Stimulated activated naive CD4-positive, alpha-beta T cell treated with Interleukin-2 at 50 U/mL for 16 hours (primary cell): ENCODE results near the gene BRINP1.

Experiments used
- DNase-seq: peaks from one replicate; lab custom pipeline; 2025; lab: John Stamatoyannopoulos, UW

Gene BRINP1

DNA sequence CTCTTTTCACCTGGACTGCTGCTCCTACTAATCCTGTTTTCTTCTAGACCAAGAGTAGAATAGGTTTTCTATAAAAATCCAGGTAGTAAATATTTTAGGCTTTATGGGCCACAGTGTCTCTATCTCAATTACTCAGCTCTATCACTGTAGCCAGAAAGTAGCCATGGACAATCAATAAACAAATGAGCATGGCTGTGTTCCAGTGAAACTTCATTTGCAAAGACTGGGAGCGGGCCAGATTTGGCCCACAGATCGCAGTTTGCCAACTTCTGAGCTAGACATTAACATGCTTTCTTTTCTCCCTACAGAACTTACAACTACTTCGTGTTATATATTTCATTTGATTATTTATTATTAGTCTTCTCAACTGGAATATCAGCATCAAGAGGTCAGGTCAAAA, 30.2 kb downstream of the BRINP1 start:
- no peak for DNase-seq

DNA sequence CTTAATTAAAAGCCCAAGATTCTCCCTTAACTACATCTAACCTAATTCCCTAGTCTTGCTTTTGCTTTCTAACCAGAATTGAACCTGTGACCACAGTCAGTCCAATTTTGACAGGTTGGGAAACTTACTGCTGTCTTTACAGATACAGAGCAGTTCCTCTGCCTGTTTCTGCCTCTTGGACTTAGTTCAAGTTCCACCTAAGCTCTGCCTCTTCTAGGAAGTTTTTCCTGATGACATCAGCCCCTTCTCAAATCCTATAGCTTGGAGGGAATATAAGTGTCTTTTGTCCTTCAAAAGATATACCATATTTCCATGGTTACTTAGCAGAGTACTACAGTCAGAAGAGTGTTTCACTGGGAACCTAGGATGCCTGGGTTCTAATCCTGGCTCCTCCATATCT, 31.7 kb downstream of the BRINP1 start:
- no peak for DNase-seq

DNA sequence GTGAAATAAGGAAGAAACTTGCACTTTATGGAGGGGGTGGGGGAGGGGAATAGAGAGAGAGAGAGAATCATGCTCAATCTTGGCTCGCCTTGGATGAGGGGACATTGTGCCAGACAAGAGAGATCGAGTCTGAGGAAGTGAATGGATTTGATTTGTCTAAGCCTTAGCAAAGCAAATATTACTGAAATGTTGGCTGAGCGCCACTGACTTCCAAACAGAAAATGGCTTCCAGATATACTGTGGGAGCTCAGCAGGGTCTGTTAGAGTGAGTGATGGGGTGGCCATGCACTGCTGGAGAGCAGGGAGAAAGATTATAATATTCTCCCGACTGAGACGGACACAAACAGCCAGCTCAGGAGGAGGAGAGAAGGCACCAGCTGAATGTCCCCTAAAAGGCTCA, 34.5 kb downstream of the BRINP1 start:
- no peak for DNase-seq

DNA sequence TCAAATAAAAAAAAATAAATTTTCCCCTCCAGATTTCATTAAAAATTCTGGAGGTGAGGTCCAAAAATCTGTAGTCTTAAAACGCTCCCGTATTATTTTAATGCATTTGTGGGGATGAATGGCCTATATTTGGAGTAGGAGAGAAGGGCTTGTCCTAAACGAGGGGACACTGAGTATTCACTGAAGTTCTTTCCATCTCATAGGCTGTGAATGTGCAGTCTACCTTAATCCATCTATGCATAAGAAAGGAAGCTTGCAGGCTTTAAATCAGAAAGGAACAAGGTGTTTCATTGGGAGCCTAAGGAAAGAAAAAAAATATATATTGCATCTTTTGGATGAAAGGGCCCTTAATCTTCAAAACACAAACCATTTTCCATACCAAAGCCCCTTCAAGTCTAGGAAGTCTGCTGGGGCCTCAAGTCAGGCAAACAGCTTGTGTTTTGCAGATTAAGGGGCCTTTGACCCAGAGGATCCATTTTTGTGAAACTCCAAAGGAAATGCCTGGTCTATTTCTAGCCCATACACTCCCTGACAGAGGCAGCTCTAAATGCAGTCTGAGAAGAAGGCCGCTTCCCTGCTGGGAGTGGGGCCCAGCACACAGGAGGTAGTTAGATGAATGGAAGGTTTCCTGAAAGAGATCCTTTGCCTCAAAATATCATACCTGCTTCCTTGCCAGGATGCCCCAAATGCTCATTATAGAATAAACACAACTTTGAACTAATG, 35.6 kb downstream of the BRINP1 start:
- no peak for DNase-seq

GRCh38 chr9:119332522-119332921, 36.7 kb downstream of the BRINP1 start:
- DNase-seq = no peak

DNA sequence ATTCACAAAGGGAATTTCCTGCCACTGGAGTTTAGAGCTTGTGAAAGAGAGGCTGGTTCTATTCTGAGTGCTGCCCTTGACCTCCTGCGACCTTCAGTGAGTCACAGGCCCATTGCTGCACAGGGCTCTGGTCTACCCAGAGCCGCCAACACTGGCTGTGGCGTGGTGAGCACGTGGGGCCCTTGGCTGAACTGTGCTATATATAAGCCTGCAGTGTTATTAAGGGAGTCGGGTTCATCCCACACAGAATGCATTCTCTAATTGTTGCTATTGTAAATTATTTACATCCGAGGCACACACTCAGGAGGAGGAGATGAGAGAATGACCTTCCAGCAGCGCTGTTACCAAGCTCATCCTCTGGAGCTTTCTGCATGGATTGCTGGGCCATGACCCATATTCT, 47.1 kb downstream of the BRINP1 start:
- no peak for DNase-seq

DNA sequence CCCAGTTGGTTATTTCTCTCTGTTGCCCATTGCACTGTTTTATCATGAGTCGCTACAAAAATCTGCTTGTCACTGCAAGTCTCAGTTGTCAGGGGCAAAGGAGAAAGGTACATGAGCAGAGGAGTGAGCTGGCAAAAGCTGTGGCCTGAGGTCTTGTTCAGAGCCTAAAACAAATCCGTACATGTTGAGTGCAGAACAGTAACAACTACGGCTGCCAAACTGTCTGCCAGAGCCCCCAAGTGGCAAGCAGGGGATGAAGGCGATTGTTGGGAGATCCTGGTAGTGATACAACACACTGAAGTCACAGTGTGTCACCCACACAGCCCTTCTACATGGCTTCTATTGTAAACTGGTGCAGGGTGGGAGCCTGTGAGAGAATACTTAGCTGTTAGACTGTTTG, 50.9 kb downstream of the BRINP1 start:
- DNase-seq = no peak

DNA sequence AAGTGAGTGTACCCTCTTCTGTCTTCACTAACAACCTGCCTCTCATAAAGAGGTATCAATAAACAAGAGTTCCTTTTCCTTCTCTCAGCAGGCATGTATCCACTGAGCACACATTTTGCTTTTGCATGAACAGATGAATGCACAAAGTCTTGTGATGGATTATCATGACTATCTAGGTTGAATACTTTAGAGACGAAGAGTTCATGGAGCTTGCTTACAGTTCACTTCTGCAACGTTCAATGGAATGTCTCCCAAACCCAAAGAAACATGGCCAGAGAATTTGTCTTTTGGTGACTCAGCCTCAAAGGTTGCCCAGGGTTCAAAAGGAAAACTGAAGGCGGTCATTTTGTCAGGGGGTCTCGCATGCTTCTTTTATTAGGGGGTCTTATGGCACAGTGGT, 55.4 kb downstream of the BRINP1 start:
- DNase-seq = no peak

- no peak for DNase-seq
These were observed 58.5 kb downstream of the BRINP1 start for GRCh38 chr9:119310741-119311140.

DNA sequence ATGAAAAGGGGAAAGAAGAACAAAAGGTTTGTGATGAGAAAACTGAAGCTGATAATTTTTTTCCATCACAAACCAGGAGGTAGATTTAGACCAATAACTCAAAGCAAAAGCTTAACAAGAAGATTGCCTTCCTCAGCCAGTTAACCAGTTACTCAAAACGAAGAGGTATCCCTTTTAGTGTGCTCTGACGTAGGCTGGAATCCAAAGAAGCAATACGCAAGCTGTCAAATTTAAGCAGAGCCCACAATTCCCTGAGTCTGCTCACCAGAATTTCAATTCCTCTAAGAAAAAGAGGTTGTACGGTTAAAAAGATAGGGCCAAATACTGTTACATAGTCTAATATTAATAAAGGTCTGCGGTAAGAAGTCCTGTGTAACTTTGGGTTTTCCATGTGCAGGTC, 61.8 kb downstream of the BRINP1 start:
- DNase-seq = no peak

- DNase-seq = no peak
These were observed 64.7 kb downstream of the BRINP1 start for GRCh38 chr9:119304555-119304954.

DNA sequence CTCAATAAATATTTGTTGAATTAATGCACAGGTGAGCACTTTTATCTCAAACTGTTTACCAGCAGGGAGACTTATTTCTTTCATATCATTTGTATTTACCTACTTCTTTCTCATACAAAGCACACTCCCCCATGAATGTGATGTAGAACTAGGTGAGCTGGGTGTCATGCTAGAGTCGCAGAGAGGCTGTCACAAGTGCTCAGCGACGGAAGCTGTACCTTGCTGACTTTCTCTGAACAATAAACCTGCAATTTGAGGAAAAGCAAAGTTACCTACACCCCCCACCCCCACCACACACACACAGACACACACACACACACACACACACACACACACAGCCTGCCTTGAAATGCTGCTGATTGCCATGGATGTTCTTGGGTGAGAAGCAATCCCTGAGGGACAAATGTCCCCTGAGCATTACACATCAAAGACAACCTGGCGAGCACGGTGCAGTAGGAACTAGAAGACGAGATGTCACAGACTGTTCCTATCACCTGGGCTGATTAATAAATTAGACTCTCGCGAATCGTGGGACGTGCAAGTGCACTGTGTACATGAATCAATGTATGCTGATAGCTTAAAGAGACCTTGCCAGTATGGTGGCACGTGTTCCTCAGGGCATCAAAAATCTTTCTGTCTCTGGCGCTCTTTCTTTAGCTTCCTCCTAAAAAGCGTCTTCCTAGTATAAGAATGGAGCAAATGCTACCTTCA, 66.1 kb downstream of the BRINP1 start:
- DNase-seq = no peak

- no peak for DNase-seq
These were observed 71.0 kb downstream of the BRINP1 start for GRCh38 chr9:119298076-119298853.

DNA sequence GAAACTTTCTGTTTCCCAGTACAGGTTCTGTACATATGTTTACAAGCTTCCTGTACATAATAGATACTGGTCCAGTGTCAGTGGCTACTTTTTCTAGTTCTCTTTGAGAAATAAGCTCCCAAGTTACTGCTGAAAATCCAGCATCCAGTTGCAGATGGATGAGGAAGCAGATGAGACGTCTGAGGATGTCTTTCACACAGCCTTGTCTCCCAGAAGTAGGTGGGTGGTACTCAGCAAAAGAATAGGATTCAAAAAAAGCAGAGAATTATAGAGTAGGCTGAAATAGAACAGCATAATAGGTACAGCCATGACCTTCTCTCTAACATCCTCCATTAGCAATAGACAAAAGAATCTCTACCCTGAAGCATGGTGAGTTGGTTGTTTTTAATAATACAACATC, 77.7 kb downstream of the BRINP1 start:
- DNase-seq = no peak

- DNase-seq = no peak
These were observed 79.3 kb downstream of the BRINP1 start for GRCh38 chr9:119289740-119290433.

- DNase-seq = no peak
These were observed 84.5 kb downstream of the BRINP1 start for GRCh38 chr9:119284587-119285337.

DNA sequence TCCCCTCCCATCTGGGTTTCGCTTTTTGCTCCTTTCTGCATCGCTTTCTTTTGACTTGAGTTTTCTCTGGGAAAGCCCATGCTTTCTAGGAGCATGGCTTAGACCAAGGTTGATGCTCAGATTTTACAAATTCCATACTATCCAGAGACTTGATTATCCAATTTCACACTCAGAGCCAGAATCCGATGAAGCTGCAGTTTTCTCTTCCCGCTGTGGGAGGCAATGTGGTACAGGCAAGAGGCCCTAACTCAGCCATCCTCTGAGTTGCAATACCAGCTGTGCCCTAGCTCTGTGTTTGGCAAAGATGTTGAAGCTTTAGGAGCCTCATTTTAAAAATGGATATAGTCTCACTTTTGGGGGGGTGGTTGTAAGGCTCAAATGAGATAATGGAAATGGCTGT, 85.1 kb downstream of the BRINP1 start:
- DNase-seq = no peak

- DNase-seq = no peak
These were observed 86.0 kb downstream of the BRINP1 start for GRCh38 chr9:119283078-119283794.

GRCh38 chr9:119282476-119283077, 86.7 kb downstream of the BRINP1 start:
- no peak for DNase-seq

- no peak for DNase-seq
These were observed 88.3 kb downstream of the BRINP1 start for GRCh38 chr9:119280740-119281485.
